Panc1 (cell line): ENCODE measurements around the gene SERGEF. TPM values are rescaled to one million over a fixed set of nuclear protein-coding genes. Genes with fewer than 3 reads are reported as not detected.

Experiments
- ATAC-seq: fragments of 200-7000 bp; cut with Tn5 transposase; 2 replicates; pipeline ENCODE4 v1.9.1; 2020; ENCODE audit warnings: mild to moderate bottlenecking, moderate library complexity
- Bru-seq: library from RNA; stranded (reverse); fragments of 400-500 nt; gene quantifications from one replicate; lab custom pipeline; 2021; lab: Mats Ljungman, UMichigan
- BruChase-seq, 2 experiments: library from RNA; stranded (reverse); fragments of 400-500 nt; gene quantifications; one replicate each; lab custom pipeline; 2021; lab: Mats Ljungman, UMichigan
- BruUV-seq: library from RNA; stranded (reverse); fragments of 400-500 nt; replicated peaks from 2 replicates; lab custom pipeline; 2021; lab: Mats Ljungman, UMichigan
- CTCF ChIA-PET: fragments of 300-600 bp; sonication (Branson Sonifier 250); formaldehyde crosslinking; loops from one replicate; lab custom pipeline; 2022; ENCODE audit warnings: antibody characterized with exemption; lab: Charles Lee
- POLR2A ChIA-PET: fragments of 300-600 bp; sonication (Branson Sonifier 250); formaldehyde crosslinking; loops from one replicate; lab custom pipeline; 2022; ENCODE audit warnings: antibody characterized with exemption; lab: Charles Lee
- DNase-seq: peaks from one replicate; pipeline ENCODE4 v3.0.0-alpha.2; 2010; ENCODE audit warnings: low read depth, low spot score
- H3K27ac ChIP-seq: 2 replicates; pipeline ENCODE4 v1.5.1; 2011; ENCODE audit warnings: mild to moderate bottlenecking, low read length, inconsistent platforms
- H3K27me3 ChIP-seq: fragments of 200-500 bp; sonication (Bioruptor generic); 2 replicates; pipeline ENCODE4 v1.6.0; 2014; ENCODE audit warnings: low read length, inconsistent platforms; ENCODE audit not compliant: control insufficient read depth, insufficient read depth
- H3K36me3 ChIP-seq: fragments of 200-500 bp; sonication (Bioruptor generic); 2 replicates; pipeline ENCODE4 v1.5.1; 2014; ENCODE audit warnings: inconsistent platforms, mild to moderate bottlenecking, low read length, moderate library complexity; ENCODE audit not compliant: control insufficient read depth, insufficient read depth
- H3K4me1 ChIP-seq: 2 replicates; pipeline ENCODE4 v1.5.1; 2011; ENCODE audit warnings: inconsistent platforms, mild to moderate bottlenecking, low read length, moderate library complexity; ENCODE audit not compliant: control insufficient read depth, insufficient read depth
- H3K4me3 ChIP-seq, 2 experiments: 2 replicates each; pipeline ENCODE4 v1.5.1; 2011 to 2012; ENCODE audit warnings: low read depth in 2 of 2, low read length in 2 of 2, mild to moderate bottlenecking in 2 of 2, inconsistent platforms in 1 of 2, moderate library complexity in 1 of 2
- H3K9me3 ChIP-seq: fragments of 200-500 bp; sonication (Bioruptor generic); 2 replicates; pipeline ENCODE4 v1.5.1; 2014; ENCODE audit warnings: low read depth, mild to moderate bottlenecking, inconsistent platforms, low read length, moderate library complexity; ENCODE audit not compliant: control insufficient read depth, insufficient read depth
- POLR2AphosphoS5 ChIP-seq: IDR thresholded peaks from 2 replicates; pipeline ENCODE4 v1.6.1; 2012; ENCODE audit warnings: mild to moderate bottlenecking, low read depth, low read length, moderate library complexity
- SIN3A ChIP-seq: IDR thresholded peaks from 2 replicates; pipeline ENCODE4 v1.6.1; 2012; ENCODE audit warnings: low read depth, mild to moderate bottlenecking, low read length, moderate library complexity, borderline replicate concordance; ENCODE audit not compliant: insufficient read depth
- TCF7L2 ChIP-seq: IDR thresholded peaks from 2 replicates; pipeline ENCODE4 v1.6.1; 2011; ENCODE audit warnings: mild to moderate bottlenecking, low read depth, low read length, inconsistent platforms
- in situ Hi-C: cut with HindIII; loops from 2 replicates; pipeline ENCODE4 v1.10.0; 2016; ENCODE audit warnings: low sequenced_read_pairs, low pct_unique_long_range_greater_than_20kb
- intact Hi-C: fragments of 100-400 bp; cut with micrococcal nuclease; formaldehyde crosslinking; loops from one replicate; pipeline ENCODE4 v1.10.0; 2022; ENCODE audit not compliant: unreplicated experiment
- long read RNA-seq: library from polyadenylated mRNA; unstranded; transcript quantifications from one replicate; pipeline ENCODE4 v2.0.0, GENCODE V29; 2021; ENCODE audit not compliant: unreplicated experiment
- polyA plus RNA-seq: library from polyadenylated mRNA; unstranded; fragments of >200 nt; gene quantifications from one replicate; pipeline ENCODE4 v1.2.1, GENCODE V29; 2012; ENCODE audit warnings: missing spikeins; ENCODE audit not compliant: insufficient read length
- total RNA-seq: library from RNA; stranded (reverse); gene quantifications from one replicate; pipeline ENCODE4 v1.2.1, GENCODE V29; 2021; ENCODE audit not compliant: unreplicated experiment
- TF ChIP-seq, protein P1 (sequence below), 2 experiments: IDR thresholded peaks; 2 replicates each; pipeline ENCODE4 v1.6.1; 2011 to 2012; ENCODE audit warnings: low read depth in 2 of 2, control low read depth in 1 of 2, low read length in 1 of 2, mild to moderate bottlenecking in 1 of 2, moderate library complexity in 1 of 2; ENCODE audit not compliant: insufficient read depth in 1 of 2
- TF ChIP-seq, protein P2 (sequence below): fragments of 450-650 bp; IDR thresholded peaks from 2 replicates; pipeline ENCODE4 v1.5.1; 2017; ENCODE audit warnings: mild to moderate bottlenecking

Gene SERGEF
- total RNA-seq (35.5 TPM), Bru-seq, nascent RNA (percentile 67 among the genes with signal in this experiment), BruChase-seq, experiment 1, labeled RNA remaining after a 2-hour chase (percentile 62 among the genes with signal in this experiment), BruChase-seq, experiment 2, labeled RNA remaining after a 6-hour chase (percentile 56 among the genes with signal in this experiment)
- polyA plus RNA-seq: 36.6 TPM
- long read RNA-seq, transcript SERGEF-201 (11 exons, 1,566 nt): major isoform, 14 of 36 reads
- long read RNA-seq, transcript SERGEF-208 (10 exons, 1,264 nt): minor isoform, 5 of 36 reads
- long read RNA-seq, partial matches to known transcripts: 4 of 36 reads
- long read RNA-seq, other reads (novel, unspliced or antisense): 12 of 36 reads

DNA sequence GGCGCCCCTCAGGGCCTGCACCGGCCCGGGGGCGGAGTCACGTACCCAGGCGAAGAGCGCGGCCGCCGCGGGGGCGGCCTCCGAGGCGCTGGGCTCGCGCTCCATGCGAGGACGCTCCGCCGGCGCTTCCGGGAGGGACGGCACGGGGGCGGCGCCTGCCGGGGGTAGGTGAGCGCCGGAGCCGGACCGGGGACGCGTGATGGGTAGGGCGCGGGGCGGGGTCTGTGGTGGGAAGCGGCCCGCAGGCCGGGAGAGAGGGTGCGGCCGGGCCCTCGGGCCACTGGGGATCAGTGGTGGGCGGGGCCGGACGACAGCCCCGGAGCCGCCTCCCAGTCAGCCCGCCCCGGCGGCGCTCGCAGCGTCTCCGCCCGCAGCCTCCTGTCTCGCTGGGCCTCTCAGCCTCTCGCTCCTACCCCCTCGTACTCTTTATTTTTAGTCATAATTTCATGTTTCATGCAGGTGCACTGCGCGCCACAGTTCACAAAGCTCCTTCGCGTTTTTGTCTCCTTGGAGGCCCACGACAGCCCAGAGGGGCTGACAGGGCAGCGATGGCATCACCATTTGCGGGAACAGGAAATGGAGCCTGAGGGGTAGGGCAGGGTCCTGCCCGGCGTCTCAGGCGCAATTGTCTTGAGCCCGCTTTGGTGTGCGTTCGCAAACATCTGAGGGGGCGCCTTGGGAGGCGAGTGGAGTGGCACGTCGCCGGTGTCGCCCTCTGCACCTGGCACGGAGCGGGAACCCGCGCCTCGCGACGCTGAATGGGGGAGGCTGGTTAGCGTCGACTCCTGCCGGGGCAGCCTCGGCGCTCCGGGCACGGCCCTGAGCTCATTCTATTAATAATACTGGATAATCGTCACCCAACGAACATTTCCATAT lies at the start of gene SERGEF:
Gene SERGEF, minus strand, starts transcription at position 142 of the 876 bp plus-strand sequence. Its CDS starts 37 bp downstream, at position 105.
- H3K4me1 ChIP-seq: peaks cover 9% of the 10 kb centered on the region; the same call in 1 of the 2 replicates
- no peaks in the 10 kb centered on the region for H3K9me3 ChIP-seq
- no peaks in the 10 kb centered on the region for H3K36me3 ChIP-seq
- H3K27ac ChIP-seq: peak within 1 kb of the TSS; percentile 77
- CTCF ChIA-PET: no interaction called here
- BruUV-seq: no TSS peak
- POLR2A ChIA-PET: interaction anchor here (1.3 kb wide), 1 partner anchor 12 kb away, joined by 4 read pairs; no protein-coding TSS in a partner anchor
- TF ChIP-seq TCF7L2 (no peak; the same call in 1 of the 2 replicates), SIN3A (0 out of 2 replicates have a peak, but pooled peaks have one; percentile 23)
- H3K27me3 ChIP-seq: peaks cover 9% of the 10 kb centered on the region; the same call in 1 of the 2 replicates
- intact Hi-C loops (loop anchor here (5.0 kb wide), 1 partner anchor 89 kb away; no protein-coding TSS in a partner anchor), in situ Hi-C loops (no loop called here)
- DNase-seq (peak; percentile 24), ATAC-seq (peak; percentile 98)
- peak within 1 kb of the TSS; percentile 88 to 96 for H3K4me3 ChIP-seq

DNA sequence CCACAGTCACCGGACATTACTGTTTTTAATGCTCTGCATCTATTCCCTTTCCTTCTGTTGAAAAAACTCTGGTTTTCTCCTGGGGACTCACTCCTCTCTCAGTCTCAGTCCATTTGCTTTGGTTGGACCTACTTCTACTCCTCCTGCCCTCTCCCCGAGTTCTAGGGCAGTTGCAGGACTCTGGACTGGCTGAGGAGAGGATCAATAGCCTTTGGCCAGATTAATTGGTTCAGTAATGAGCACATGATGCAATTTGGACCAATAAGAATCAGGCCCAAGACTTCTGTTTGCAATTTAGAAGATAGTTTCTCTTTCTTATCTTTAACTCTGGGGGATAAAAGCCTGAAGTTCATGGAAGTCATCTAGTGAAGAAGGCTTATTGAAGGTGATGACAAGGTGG lies 48.5 kb upstream of the SERGEF start:
- CTCF ChIA-PET: no interaction called here
- Histone ChIP-seq H3K36me3 (no peaks in the 10 kb centered on the region), H3K27ac (no peak overlapping the region), H3K4me1 (no peaks in the 10 kb centered on the region), H3K9me3 (no peaks in the 10 kb centered on the region), H3K27me3 (no peaks in the 10 kb centered on the region), H3K4me3 (no peak overlapping the region)
- in situ Hi-C loops: no loop called here
- BruUV-seq: no TSS peak
- ATAC-seq (no peak), DNase-seq (no peak)
- TF ChIP-seq POLR2AphosphoS5 (no peak), TCF7L2 (no peak), SIN3A (no peak)
- TF ChIP-seq, protein P1, sequence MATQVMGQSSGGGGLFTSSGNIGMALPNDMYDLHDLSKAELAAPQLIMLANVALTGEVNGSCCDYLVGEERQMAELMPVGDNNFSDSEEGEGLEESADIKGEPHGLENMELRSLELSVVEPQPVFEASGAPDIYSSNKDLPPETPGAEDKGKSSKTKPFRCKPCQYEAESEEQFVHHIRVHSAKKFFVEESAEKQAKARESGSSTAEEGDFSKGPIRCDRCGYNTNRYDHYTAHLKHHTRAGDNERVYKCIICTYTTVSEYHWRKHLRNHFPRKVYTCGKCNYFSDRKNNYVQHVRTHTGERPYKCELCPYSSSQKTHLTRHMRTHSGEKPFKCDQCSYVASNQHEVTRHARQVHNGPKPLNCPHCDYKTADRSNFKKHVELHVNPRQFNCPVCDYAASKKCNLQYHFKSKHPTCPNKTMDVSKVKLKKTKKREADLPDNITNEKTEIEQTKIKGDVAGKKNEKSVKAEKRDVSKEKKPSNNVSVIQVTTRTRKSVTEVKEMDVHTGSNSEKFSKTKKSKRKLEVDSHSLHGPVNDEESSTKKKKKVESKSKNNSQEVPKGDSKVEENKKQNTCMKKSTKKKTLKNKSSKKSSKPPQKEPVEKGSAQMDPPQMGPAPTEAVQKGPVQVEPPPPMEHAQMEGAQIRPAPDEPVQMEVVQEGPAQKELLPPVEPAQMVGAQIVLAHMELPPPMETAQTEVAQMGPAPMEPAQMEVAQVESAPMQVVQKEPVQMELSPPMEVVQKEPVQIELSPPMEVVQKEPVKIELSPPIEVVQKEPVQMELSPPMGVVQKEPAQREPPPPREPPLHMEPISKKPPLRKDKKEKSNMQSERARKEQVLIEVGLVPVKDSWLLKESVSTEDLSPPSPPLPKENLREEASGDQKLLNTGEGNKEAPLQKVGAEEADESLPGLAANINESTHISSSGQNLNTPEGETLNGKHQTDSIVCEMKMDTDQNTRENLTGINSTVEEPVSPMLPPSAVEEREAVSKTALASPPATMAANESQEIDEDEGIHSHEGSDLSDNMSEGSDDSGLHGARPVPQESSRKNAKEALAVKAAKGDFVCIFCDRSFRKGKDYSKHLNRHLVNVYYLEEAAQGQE (IDR thresholded peaks at IDR 0.05; ENCODE audit: insufficient read depth in 1 of 2, low read depth in 2 of 2, low read length in 1 of 2): no peak
- TF ChIP-seq, protein P2, sequence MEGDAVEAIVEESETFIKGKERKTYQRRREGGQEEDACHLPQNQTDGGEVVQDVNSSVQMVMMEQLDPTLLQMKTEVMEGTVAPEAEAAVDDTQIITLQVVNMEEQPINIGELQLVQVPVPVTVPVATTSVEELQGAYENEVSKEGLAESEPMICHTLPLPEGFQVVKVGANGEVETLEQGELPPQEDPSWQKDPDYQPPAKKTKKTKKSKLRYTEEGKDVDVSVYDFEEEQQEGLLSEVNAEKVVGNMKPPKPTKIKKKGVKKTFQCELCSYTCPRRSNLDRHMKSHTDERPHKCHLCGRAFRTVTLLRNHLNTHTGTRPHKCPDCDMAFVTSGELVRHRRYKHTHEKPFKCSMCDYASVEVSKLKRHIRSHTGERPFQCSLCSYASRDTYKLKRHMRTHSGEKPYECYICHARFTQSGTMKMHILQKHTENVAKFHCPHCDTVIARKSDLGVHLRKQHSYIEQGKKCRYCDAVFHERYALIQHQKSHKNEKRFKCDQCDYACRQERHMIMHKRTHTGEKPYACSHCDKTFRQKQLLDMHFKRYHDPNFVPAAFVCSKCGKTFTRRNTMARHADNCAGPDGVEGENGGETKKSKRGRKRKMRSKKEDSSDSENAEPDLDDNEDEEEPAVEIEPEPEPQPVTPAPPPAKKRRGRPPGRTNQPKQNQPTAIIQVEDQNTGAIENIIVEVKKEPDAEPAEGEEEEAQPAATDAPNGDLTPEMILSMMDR: no peak
- POLR2A ChIA-PET: no interaction called here
- intact Hi-C loops: no loop called here
